Measurements from ENCODE around the gene SIVA1. TPM values are rescaled to one million over a fixed set of nuclear protein-coding genes. Genes with fewer than 3 reads are reported as not detected.

SIVA1 gene
- total and polyA plus RNA-seq, 9 of the 15 experiments (the other 6 are each of a cell fraction or from before 2014, with no cell fraction given) = 4.2 to 186 (median 54.2) TPM

DNA sequence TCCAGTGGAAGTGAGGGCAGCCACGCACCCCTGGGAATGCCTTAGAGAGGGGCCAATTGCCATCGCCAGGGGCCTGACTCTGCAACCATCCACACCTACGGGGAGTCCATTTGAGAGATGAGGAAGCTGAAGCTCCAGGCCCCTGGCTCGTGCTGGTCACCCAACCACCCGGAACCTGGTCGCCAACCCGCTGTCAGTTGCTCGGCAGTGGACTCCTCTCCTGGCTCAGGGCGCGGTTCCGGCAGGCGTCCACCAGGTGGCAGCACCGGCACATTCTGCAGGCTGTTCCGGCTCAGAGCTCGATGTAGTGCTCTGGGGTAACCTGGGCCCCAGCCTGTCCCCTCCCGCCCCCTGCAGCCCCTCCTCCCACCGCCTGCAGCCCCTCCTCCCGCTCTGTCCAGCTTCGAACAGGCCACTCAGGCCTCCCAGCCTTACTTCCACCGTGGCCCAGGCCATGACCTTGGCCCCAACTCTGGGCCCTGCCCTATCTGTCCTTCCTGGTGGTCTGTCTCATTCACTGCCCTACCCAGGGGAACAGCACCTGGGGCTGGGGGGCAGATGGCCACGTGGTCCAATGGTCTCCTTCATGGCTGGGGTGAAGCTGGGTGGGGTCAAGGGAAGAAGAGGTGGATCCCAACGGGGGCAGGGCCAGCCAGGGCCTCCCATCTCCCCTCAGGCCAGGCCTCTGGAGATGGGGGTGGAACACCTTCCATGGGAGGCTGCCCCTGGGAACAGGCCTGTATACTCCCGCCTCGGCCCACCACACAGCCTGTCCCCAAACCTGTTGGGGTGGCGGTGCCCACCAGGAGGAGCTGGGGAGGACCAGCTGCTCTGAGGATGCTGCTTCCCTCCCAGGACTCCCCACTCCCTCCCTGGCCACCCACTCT lies 15.7 kb downstream of the SIVA1 start (continued):
- no peak for TF ChIP-seq FOXJ3 (CRISPR knock-in tag; IDR thresholded peaks at IDR 0.05)
- TF ChIP-seq HMG20B (CRISPR knock-in tag; IDR thresholded peaks at IDR 0.05) = no peak
- no peak for TF ChIP-seq PCBP2 (IDR thresholded peaks at IDR 0.05; ENCODE audit: low read depth, low read length, poor library complexity, severe bottlenecking)
- TF ChIP-seq SOX6 (IDR thresholded peaks at IDR 0.05) = no peak
- TF ChIP-seq MBD2 (IDR thresholded peaks at IDR 0.05; ENCODE audit: borderline replicate concordance, low read depth) = no peak
- peak; percentile 63; the same call in 1 of the 2 replicates for TF ChIP-seq EP400 (IDR thresholded peaks at IDR 0.05)
- TF ChIP-seq DIDO1 (tag; IDR thresholded peaks at IDR 0.05; ENCODE audit: low read depth) = no peak
- no peak for TF ChIP-seq ARHGAP35 (IDR thresholded peaks at IDR 0.05; ENCODE audit: partially characterized antibody)
- peak; percentile 33; the same call in 1 of the 2 replicates for TF ChIP-seq BHLHE40 (IDR thresholded peaks at IDR 0.05; ENCODE audit: low read length)
- no peak for TF ChIP-seq SNIP1 (IDR thresholded peaks at IDR 0.05; ENCODE audit: low read depth)
- no peak for TF ChIP-seq ZNF140 (CRISPR knock-in tag; IDR thresholded peaks at IDR 0.05)
- no peak for TF ChIP-seq KHSRP (IDR thresholded peaks at IDR 0.05)
- no peak for TF ChIP-seq SAFB2 (IDR thresholded peaks at IDR 0.05; ENCODE audit: borderline replicate concordance, low read depth, low read length, severe bottlenecking)
- no peak for TF ChIP-seq OTX1 (CRISPR knock-in tag; IDR thresholded peaks at IDR 0.05)
- no peak for TF ChIP-seq SAP30 (IDR thresholded peaks at IDR 0.05; ENCODE audit: borderline replicate concordance, insufficient read depth, low read depth, low read length, poor library complexity, severe bottlenecking)
- TF ChIP-seq XRCC3 (IDR thresholded peaks at IDR 0.05) = no peak
- no peak for TF ChIP-seq JUND (IDR thresholded peaks at IDR 0.05; ENCODE audit: borderline replicate concordance, low read depth, low read length)
- TF ChIP-seq JUND (tag; IDR thresholded peaks at IDR 0.05; ENCODE audit: borderline replicate concordance, low read depth, low read length) = no peak
- TF ChIP-seq POLR2H (tag; IDR thresholded peaks at IDR 0.05; ENCODE audit: low read depth) = no peak
- no peak for TF ChIP-seq SRSF1 (IDR thresholded peaks at IDR 0.05; ENCODE audit: low read depth, low read length)
- no peak for TF ChIP-seq POU5F1 (IDR thresholded peaks at IDR 0.05; ENCODE audit: borderline replicate concordance, low read depth, low read length, partially characterized antibody)
- peak; percentile 48; the same call in 1 of the 2 replicates for TF ChIP-seq GABPB1 (CRISPR knock-in tag; IDR thresholded peaks at IDR 0.05)
- TF ChIP-seq, protein P1, sequence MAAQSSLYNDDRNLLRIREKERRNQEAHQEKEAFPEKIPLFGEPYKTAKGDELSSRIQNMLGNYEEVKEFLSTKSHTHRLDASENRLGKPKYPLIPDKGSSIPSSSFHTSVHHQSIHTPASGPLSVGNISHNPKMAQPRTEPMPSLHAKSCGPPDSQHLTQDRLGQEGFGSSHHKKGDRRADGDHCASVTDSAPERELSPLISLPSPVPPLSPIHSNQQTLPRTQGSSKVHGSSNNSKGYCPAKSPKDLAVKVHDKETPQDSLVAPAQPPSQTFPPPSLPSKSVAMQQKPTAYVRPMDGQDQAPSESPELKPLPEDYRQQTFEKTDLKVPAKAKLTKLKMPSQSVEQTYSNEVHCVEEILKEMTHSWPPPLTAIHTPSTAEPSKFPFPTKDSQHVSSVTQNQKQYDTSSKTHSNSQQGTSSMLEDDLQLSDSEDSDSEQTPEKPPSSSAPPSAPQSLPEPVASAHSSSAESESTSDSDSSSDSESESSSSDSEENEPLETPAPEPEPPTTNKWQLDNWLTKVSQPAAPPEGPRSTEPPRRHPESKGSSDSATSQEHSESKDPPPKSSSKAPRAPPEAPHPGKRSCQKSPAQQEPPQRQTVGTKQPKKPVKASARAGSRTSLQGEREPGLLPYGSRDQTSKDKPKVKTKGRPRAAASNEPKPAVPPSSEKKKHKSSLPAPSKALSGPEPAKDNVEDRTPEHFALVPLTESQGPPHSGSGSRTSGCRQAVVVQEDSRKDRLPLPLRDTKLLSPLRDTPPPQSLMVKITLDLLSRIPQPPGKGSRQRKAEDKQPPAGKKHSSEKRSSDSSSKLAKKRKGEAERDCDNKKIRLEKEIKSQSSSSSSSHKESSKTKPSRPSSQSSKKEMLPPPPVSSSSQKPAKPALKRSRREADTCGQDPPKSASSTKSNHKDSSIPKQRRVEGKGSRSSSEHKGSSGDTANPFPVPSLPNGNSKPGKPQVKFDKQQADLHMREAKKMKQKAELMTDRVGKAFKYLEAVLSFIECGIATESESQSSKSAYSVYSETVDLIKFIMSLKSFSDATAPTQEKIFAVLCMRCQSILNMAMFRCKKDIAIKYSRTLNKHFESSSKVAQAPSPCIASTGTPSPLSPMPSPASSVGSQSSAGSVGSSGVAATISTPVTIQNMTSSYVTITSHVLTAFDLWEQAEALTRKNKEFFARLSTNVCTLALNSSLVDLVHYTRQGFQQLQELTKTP (IDR thresholded peaks at IDR 0.05; ENCODE audit: low read depth in 1 of 2, partially characterized antibody in 2 of 2) = no peak

Measured in K562 (cell line).